ENCODE measurements around the gene LUZP2. TPM values are rescaled to one million over a fixed set of nuclear protein-coding genes. Genes with fewer than 3 reads are reported as not detected.

The LUZP2 gene
- total and polyA plus RNA-seq, 2 donors (not counting 1 experiment from before 2014, with no cell fraction given), result not detected

GRCh38 chr11:24609192-24610119, 112.6 kb downstream of the LUZP2 start:
- ChIA-PET POLR2A (no interaction called here), CTCF (no interaction called here)
- ATAC-seq (ENCODE audit: low read depth) (no peak), DNase-seq (no peak)
- peaks cover 2% of the 10 kb centered on the region for H3K9me3 Mint-ChIP-seq (ENCODE audit: insufficient read depth)
- no peak overlapping the region for H3K4me3 ChIP-seq (ENCODE audit: control extremely low read depth in 1 of 5, extremely low read depth in 1 of 5, insufficient read depth in 1 of 5, low read depth in 2 of 5, low read length in 4 of 5)
- peaks cover 0 to 3% (median 0%) of the 10 kb centered on the region in 3 donors for H3K9me3 ChIP-seq (ENCODE audit: control extremely low read depth in 1 of 3, control insufficient read depth in 2 of 3, insufficient read depth in 1 of 3, low read length in 2 of 3)
- H3K4me3 Mint-ChIP-seq, result no peak overlapping the region
- no peaks in the 10 kb centered on the region for H4K20me1 ChIP-seq (ENCODE audit: control insufficient read depth, insufficient read depth, low read length, poor library complexity, severe bottlenecking)
- no peaks in the 10 kb centered on the region for H3K36me3 ChIP-seq (replicated peaks in 1 of 2; ENCODE audit: control extremely low read depth in 1 of 2, control insufficient read depth in 1 of 2, extremely low read depth in 1 of 2, insufficient read depth in 2 of 2, low read length in 1 of 2)
- H3K4me1 Mint-ChIP-seq, result no peaks in the 10 kb centered on the region
- no peak overlapping the region for H3K4me2 ChIP-seq (replicated peaks; ENCODE audit: low read depth, low read length, poor library complexity, severe bottlenecking)
- no peaks in the 10 kb centered on the region for H3K79me2 ChIP-seq (ENCODE audit: control insufficient read depth, insufficient read depth, low read length)
- no peak overlapping the region for H2AFZ ChIP-seq (ENCODE audit: insufficient read depth, low read depth, low read length, poor library complexity, severe bottlenecking)
- TF ChIP-seq EZH2 (IDR thresholded peaks at IDR 0.05; ENCODE audit: borderline replicate concordance, insufficient read depth, low read depth, low read length, poor library complexity, severe bottlenecking) (no peak), CTCF (IDR thresholded peaks at IDR 0.05) (no peak)
- no peaks in the 10 kb centered on the region for H3K27me3 ChIP-seq (replicated peaks in 1 of 4; ENCODE audit: control extremely low read depth in 1 of 4, control insufficient read depth in 3 of 4, insufficient read depth in 4 of 4, low read length in 3 of 4)
- no peak overlapping the region for H3K27ac Mint-ChIP-seq
- 100% methylated on average over 1 of the region's 4 CpGs for WGBS (ENCODE audit: insufficient coverage)
- no peaks in the 10 kb centered on the region for H3K4me1 ChIP-seq (ENCODE audit: control insufficient read depth in 2 of 2, insufficient read depth in 2 of 2, low read length in 2 of 2)
- H3K9ac ChIP-seq (ENCODE audit: low read length), result no peak overlapping the region
- H3K27me3 Mint-ChIP-seq, result no peaks in the 10 kb centered on the region
- H3K27ac ChIP-seq (ENCODE audit: low read length in 2 of 2), result no peak overlapping the region
- intact Hi-C loops (cut with micrococcal nuclease), result no loop called here

- no peak for DNase-seq
- CTCF ChIA-PET, result no interaction called here
- Histone ChIP-seq H3K9ac (ENCODE audit: low read length) (no peak overlapping the region), H4K20me1 (ENCODE audit: control insufficient read depth, insufficient read depth, low read length, poor library complexity, severe bottlenecking) (no peaks in the 10 kb centered on the region), H3K27me3 (replicated peaks in 1 of 4; ENCODE audit: control extremely low read depth in 1 of 4, control insufficient read depth in 3 of 4, insufficient read depth in 4 of 4, low read length in 3 of 4) (no peaks in the 10 kb centered on the region), H3K36me3 (replicated peaks in 1 of 2; ENCODE audit: control extremely low read depth in 1 of 2, control insufficient read depth in 1 of 2, extremely low read depth in 1 of 2, insufficient read depth in 2 of 2, low read length in 1 of 2) (no peaks in the 10 kb centered on the region), H3K4me1 (ENCODE audit: control insufficient read depth in 2 of 2, insufficient read depth in 2 of 2, low read length in 2 of 2) (no peaks in the 10 kb centered on the region), H3K4me2 (replicated peaks; ENCODE audit: low read depth, low read length, poor library complexity, severe bottlenecking) (no peak overlapping the region), H3K9me3 (ENCODE audit: control extremely low read depth in 1 of 3, control insufficient read depth in 2 of 3, insufficient read depth in 1 of 3, low read length in 2 of 3) (peaks cover 0 to 2% (median 0%) of the 10 kb centered on the region in 3 donors), H3K79me2 (ENCODE audit: control insufficient read depth, insufficient read depth, low read length) (no peaks in the 10 kb centered on the region), H3K4me3 (ENCODE audit: control extremely low read depth in 1 of 5, extremely low read depth in 1 of 5, insufficient read depth in 1 of 5, low read depth in 2 of 5, low read length in 4 of 5) (no peak overlapping the region), H3K27ac (ENCODE audit: low read length in 2 of 2) (no peak overlapping the region), H2AFZ (ENCODE audit: insufficient read depth, low read depth, low read length, poor library complexity, severe bottlenecking) (no peak overlapping the region)
- Mint-ChIP-seq H3K27me3 (no peaks in the 10 kb centered on the region), H3K9me3 (ENCODE audit: insufficient read depth) (peaks cover 2% of the 10 kb centered on the region), H3K4me1 (no peaks in the 10 kb centered on the region), H3K27ac (no peak overlapping the region), H3K4me3 (no peak overlapping the region)
- TF ChIP-seq EZH2 (IDR thresholded peaks at IDR 0.05; ENCODE audit: borderline replicate concordance, insufficient read depth, low read depth, low read length, poor library complexity, severe bottlenecking) (no peak), CTCF (IDR thresholded peaks at IDR 0.05) (no peak)
- ATAC-seq (ENCODE audit: low read depth), result no peak
- POLR2A ChIA-PET, result no interaction called here
- intact Hi-C loops (cut with micrococcal nuclease), result no loop called here
These were observed 118.8 kb downstream of the LUZP2 start for GRCh38 chr11:24615451-24616160.
